Endothelial cell of umbilical vein (primary cell): ENCODE measurements around the gene CLEC2L. TPM values are rescaled to one million over a fixed set of nuclear protein-coding genes. Genes with fewer than 3 reads are reported as not detected.

Experiments used
- BruUV-seq: library from RNA; stranded (reverse); fragments of 400-500 nt; replicated peaks from 2 replicates; lab custom pipeline; 2021; lab: Mats Ljungman, UMichigan
- CTCF ChIA-PET: fragments of 300-600, 350-600 bp; sonication (Branson Sonifier 250); formaldehyde crosslinking; loops from one replicate; lab custom pipeline; 2021; ENCODE audit warnings: antibody characterized with exemption, inconsistent platforms; lab: Charles Lee
- POLR2A ChIA-PET: fragments of 300-600, 350-600 bp; sonication (Branson Sonifier 250); formaldehyde crosslinking; loops from one replicate; lab custom pipeline; 2021; ENCODE audit warnings: antibody characterized with exemption, inconsistent platforms; lab: Charles Lee
- DNase-seq: peaks from one replicate; pipeline ENCODE4 v3.0.0-alpha.2; 2011; ENCODE audit warnings: low read depth, low spot score
- FAIRE-seq: peaks from 2 replicates; lab custom pipeline; 2011; peaks lifted over from hg19 to GRCh38; lab: Jason Lieb, UNC
- H2AFZ ChIP-seq: 2 replicates; pipeline ENCODE4 v1.6.0; 2012; ENCODE audit warnings: low read depth, low read length, control low read depth, inconsistent platforms
- H3K27ac ChIP-seq: 2 replicates; pipeline ENCODE4 v1.5.1; 2011; ENCODE audit warnings: low read depth, mild to moderate bottlenecking, control low read depth, low read length, moderate library complexity; ENCODE audit not compliant: insufficient read depth
- H3K27me3 ChIP-seq, 2 experiments: 2 replicates each; pipeline versions ENCODE4 v1.6.0 to v1.6.1; 2011; ENCODE audit warnings: low read length in 2 of 2, mixed read lengths in 1 of 2; ENCODE audit not compliant: control insufficient read depth in 2 of 2, insufficient read depth in 2 of 2
- H3K36me3 ChIP-seq, 2 experiments: 2 replicates in 1 of 2; 3 replicates in 1 of 2; pipeline ENCODE4 v1.5.1; 2011; ENCODE audit warnings: low read length in 2 of 2, mild to moderate bottlenecking in 1 of 2, moderate library complexity in 1 of 2; ENCODE audit not compliant: control insufficient read depth in 2 of 2, insufficient read depth in 2 of 2; ENCODE audit errors: extremely low read depth in 1 of 2
- H3K4me1 ChIP-seq: 3 replicates; pipeline ENCODE4 v1.5.1; 2011; ENCODE audit warnings: mild to moderate bottlenecking, low read length; ENCODE audit not compliant: control insufficient read depth, insufficient read depth; ENCODE audit errors: extremely low read depth
- H3K4me2 ChIP-seq: 2 replicates; pipeline ENCODE4 v1.6.1; 2011; ENCODE audit warnings: low read length, control low read depth, mixed read lengths; ENCODE audit not compliant: insufficient read depth
- H3K4me3 ChIP-seq, 3 experiments: fragments of 200-600 bp in 1 of 3; sonication (generic), shearing (Covaris generic) in 1 of 3; replicated peaks in 1 of 3; 2 replicates each; pipeline ENCODE4 v1.5.1; 2011 to 2016; ENCODE audit warnings: control low read depth in 3 of 3, low read length in 3 of 3, mild to moderate bottlenecking in 2 of 3, inconsistent platforms in 1 of 3, low read depth in 1 of 3, moderate library complexity in 1 of 3; ENCODE audit not compliant: insufficient read depth in 1 of 3
- H3K79me2 ChIP-seq: 2 replicates; pipeline ENCODE4 v1.6.0; 2012; ENCODE audit warnings: low read length, inconsistent platforms; ENCODE audit not compliant: control insufficient read depth, insufficient read depth
- H3K9ac ChIP-seq: replicated peaks from 2 replicates; pipeline ENCODE3; 2011; ENCODE audit warnings: low read length, control low read depth; ENCODE audit not compliant: insufficient read depth; ENCODE audit errors: extremely low read depth
- H3K9me1 ChIP-seq: replicated peaks from 3 replicates; pipeline ENCODE4 v1.6.0; 2011; ENCODE audit warnings: mild to moderate bottlenecking, low read length; ENCODE audit not compliant: control insufficient read depth, insufficient read depth; ENCODE audit errors: extremely low read depth
- H3K9me3 ChIP-seq: replicated peaks from 2 replicates; pipeline ENCODE4 v1.5.1; 2012; ENCODE audit warnings: low read length, inconsistent platforms; ENCODE audit not compliant: control insufficient read depth, insufficient read depth
- H4K20me1 ChIP-seq: replicated peaks from 2 replicates; pipeline ENCODE3; 2011; ENCODE audit warnings: mild to moderate bottlenecking, low read length; ENCODE audit not compliant: control insufficient read depth, insufficient read depth; ENCODE audit errors: extremely low read depth
- GATA2 ChIP-seq: IDR thresholded peaks from 2 replicates; pipeline ENCODE4 v1.7.0; 2011; ENCODE audit warnings: low read depth, mild to moderate bottlenecking, moderate library complexity, mixed read lengths, low read length; ENCODE audit not compliant: insufficient read length, insufficient read depth
- dilution Hi-C: fragments of 300-500 bp; cut with MboI; formaldehyde crosslinking; loops from one replicate; pipeline ENCODE4 v1.15.0; 2019; ENCODE audit warnings: low sequenced_read_pairs; ENCODE audit not compliant: extremely low pct_ligation_motif_present
- intact Hi-C: fragments of 100-400 bp; cut with micrococcal nuclease; formaldehyde crosslinking; loops from one replicate; pipeline ENCODE4 v1.10.0; 2022
- polyA plus RNA-seq, 4 experiments: library from polyadenylated mRNA; depleted of rRNA in 3 of 4; stranded (reverse) in 3 of 4; unstranded in 1 of 4; fragments of >200 nt; gene quantifications; 2 replicates each; pipeline versions ENCODE4 v1.2.1 to v1.2.3, GENCODE V29; 2011 to 2012; ENCODE audit warnings: missing spikeins in 1 of 4
- total RNA-seq: library from RNA; stranded (reverse); gene quantifications from 2 replicates; pipeline ENCODE4 v1.2.3, GENCODE V29; 2021
- TF ChIP-seq, protein P1 (sequence below), 2 donors: IDR thresholded peaks; 1 replicate in 1 of 2; 2 replicates in 1 of 2; pipeline ENCODE4 v1.5.1; 2011; ENCODE audit warnings: low read length in 2 of 2, mild to moderate bottlenecking in 2 of 2, moderate library complexity in 2 of 2, control low read depth in 1 of 2, inconsistent platforms in 1 of 2, low read depth in 1 of 2; ENCODE audit not compliant: insufficient read depth in 1 of 2; ENCODE audit errors: extremely low read depth in 1 of 2

The CLEC2L gene
- total and polyA plus RNA-seq, 2 donors (not counting 3 experiments of a cell fraction or from before 2014, with no cell fraction given): not detected

- no peak for FAIRE-seq
- Histone ChIP-seq H3K4me1 (no peaks in the 10 kb centered on the region), H3K79me2 (no peaks in the 10 kb centered on the region), H3K4me2 (no peak overlapping the region), H3K9me3 (no peaks in the 10 kb centered on the region), H3K4me3 (no peak overlapping the region), H3K27ac (no peak overlapping the region), H3K27me3 (peaks cover 5% of the 10 kb centered on the region in 2 experiments), H3K9me1 (no peaks in the 10 kb centered on the region), H2AFZ (no peak overlapping the region), H4K20me1 (no peaks in the 10 kb centered on the region), H3K9ac (no peak overlapping the region), H3K36me3 (no peaks in the 10 kb centered on the region)
- dilution Hi-C loops: no loop called here
- POLR2A ChIA-PET: no interaction called here
- CTCF ChIA-PET: no interaction called here
- no TSS peak for BruUV-seq
- intact Hi-C loops: no loop called here
- no peak for TF ChIP-seq GATA2
- DNase-seq: no peak
Observed at GRCh38 chr7:139476891-139477290, 46.6 kb upstream of the CLEC2L start.

DNA sequence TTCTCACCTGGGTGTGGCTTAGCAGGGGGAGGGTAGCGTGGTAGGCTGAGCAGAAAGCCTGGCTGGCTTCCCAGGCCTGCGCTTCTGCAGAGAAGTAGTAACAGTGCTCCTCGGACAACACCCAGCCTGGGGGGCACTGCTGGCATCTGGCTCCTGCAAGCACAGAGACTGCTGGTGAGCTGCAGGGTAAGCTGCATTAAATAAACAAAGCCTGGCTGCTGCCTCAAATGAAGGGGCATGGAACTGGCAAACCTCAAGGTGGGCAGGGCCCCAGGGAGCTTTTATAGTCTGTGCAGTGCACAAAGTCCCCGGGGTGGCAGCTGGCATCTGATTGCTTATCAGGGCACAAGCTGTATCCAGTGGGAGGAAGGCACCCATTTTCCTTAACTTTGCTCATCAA lies 43.9 kb upstream of the CLEC2L start:
- intact Hi-C loops (no loop called here), dilution Hi-C loops (no loop called here)
- Histone ChIP-seq H4K20me1 (no peaks in the 10 kb centered on the region), H3K79me2 (no peaks in the 10 kb centered on the region), H3K4me2 (no peak overlapping the region), H3K9me3 (no peaks in the 10 kb centered on the region), H3K9ac (no peak overlapping the region), H3K4me3 (no peak overlapping the region), H3K9me1 (no peaks in the 10 kb centered on the region), H3K4me1 (peaks cover 8% of the 10 kb centered on the region), H3K27ac (no peak overlapping the region), H2AFZ (no peak overlapping the region), H3K27me3 (peaks cover 21 to 32% of the 10 kb centered on the region in 2 experiments), H3K36me3 (no peaks in the 10 kb centered on the region)
- TF ChIP-seq, protein P1, sequence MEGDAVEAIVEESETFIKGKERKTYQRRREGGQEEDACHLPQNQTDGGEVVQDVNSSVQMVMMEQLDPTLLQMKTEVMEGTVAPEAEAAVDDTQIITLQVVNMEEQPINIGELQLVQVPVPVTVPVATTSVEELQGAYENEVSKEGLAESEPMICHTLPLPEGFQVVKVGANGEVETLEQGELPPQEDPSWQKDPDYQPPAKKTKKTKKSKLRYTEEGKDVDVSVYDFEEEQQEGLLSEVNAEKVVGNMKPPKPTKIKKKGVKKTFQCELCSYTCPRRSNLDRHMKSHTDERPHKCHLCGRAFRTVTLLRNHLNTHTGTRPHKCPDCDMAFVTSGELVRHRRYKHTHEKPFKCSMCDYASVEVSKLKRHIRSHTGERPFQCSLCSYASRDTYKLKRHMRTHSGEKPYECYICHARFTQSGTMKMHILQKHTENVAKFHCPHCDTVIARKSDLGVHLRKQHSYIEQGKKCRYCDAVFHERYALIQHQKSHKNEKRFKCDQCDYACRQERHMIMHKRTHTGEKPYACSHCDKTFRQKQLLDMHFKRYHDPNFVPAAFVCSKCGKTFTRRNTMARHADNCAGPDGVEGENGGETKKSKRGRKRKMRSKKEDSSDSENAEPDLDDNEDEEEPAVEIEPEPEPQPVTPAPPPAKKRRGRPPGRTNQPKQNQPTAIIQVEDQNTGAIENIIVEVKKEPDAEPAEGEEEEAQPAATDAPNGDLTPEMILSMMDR (IDR thresholded peaks at IDR 0.05; ENCODE audit: extremely low read depth in 1 of 2, insufficient read depth in 1 of 2, low read depth in 1 of 2, low read length in 2 of 2): no peak
- no TSS peak for BruUV-seq
- no peak for FAIRE-seq
- CTCF ChIA-PET: interaction anchor here (1.0 to 1.5 kb wide), 2 partner anchors 20 to 45 kb away, joined by 4 to 5 read pairs; no protein-coding TSS in a partner anchor
- no peak for DNase-seq
- POLR2A ChIA-PET: no interaction called here
